Bronchial epithelial cell (primary cell): ENCODE measurements around the gene TLK2. TPM values are rescaled to one million over a fixed set of nuclear protein-coding genes. Genes with fewer than 3 reads are reported as not detected.
A peak's percentile ranks its signal among the peaks of the same experiment; 100 is the strongest.

Source experiments
- DNase-seq: peaks from one replicate; pipeline ENCODE4 v3.0.0-alpha.2; 2010; ENCODE audit warnings: low read depth
- FAIRE-seq: peaks from 2 replicates; lab custom pipeline; 2011; peaks lifted over from hg19 to GRCh38; lab: Jason Lieb, UNC
- H3K27me3 ChIP-seq: 2 replicates; pipeline ENCODE4 v1.5.1; 2011; ENCODE audit warnings: low read length; ENCODE audit not compliant: control insufficient read depth, insufficient read depth
- H3K36me3 ChIP-seq: 2 replicates; pipeline ENCODE4 v1.5.1; 2011; ENCODE audit warnings: low read length; ENCODE audit not compliant: control insufficient read depth, insufficient read depth
- H3K4me3 ChIP-seq: 2 replicates; pipeline ENCODE4 v1.5.1; 2011; ENCODE audit warnings: mild to moderate bottlenecking, low read depth, low read length, control low read depth
- total RNA-seq: library from RNA; depleted of rRNA; stranded (reverse); fragments of >200 nt; gene quantifications from 2 replicates; pipeline ENCODE4 v1.2.1, GENCODE V29; 2014
- TF ChIP-seq, protein P1 (sequence below): IDR thresholded peaks from 2 replicates; pipeline ENCODE4 v1.5.1; 2011; ENCODE audit warnings: mild to moderate bottlenecking, moderate library complexity, low read length, control low read depth, inconsistent platforms; ENCODE audit not compliant: insufficient read depth, severe bottlenecking

The TLK2 gene
- total RNA-seq, 1 donor from 2014 or later = 37.4 TPM

DNA sequence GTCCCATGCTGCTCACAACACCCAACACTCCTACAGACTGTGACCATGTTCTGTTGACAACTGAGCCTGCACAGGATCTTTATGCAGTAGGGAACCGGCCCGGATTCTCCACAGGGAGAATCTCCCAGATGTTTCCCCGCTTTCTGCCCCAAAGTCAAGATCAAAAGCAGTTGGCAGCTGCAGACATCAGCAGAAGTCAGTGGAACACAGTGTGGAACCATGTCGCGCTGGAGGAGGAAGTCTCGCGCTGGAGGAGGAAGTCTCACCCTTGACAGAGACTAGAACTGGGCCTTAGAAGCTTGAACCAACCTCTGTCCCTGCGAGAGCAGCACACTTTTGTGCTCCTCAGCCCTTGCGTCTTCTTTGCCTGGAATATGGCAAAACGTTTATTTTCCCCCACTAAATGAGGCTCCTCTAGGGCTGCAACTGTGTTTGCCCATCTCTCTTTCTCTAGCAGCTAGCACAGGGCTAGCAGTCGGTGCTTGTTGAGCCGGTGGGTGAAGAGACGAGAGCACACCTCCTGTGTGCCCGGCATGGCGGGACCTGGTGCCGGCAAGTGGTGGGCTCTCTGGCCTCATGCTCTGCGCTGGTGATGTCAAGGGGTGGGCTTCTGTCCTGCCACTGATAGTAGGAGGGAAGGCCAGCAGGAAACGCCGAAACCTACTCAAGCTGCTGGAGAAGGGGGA, 146.7 kb downstream of the TLK2 start:
- no peak for FAIRE-seq
- DNase-seq = no peak
- H3K4me3 ChIP-seq = no peak overlapping the region
- H3K27me3 ChIP-seq = no peaks in the 10 kb centered on the region
- H3K36me3 ChIP-seq = no peaks in the 10 kb centered on the region
- TF ChIP-seq, protein P1, sequence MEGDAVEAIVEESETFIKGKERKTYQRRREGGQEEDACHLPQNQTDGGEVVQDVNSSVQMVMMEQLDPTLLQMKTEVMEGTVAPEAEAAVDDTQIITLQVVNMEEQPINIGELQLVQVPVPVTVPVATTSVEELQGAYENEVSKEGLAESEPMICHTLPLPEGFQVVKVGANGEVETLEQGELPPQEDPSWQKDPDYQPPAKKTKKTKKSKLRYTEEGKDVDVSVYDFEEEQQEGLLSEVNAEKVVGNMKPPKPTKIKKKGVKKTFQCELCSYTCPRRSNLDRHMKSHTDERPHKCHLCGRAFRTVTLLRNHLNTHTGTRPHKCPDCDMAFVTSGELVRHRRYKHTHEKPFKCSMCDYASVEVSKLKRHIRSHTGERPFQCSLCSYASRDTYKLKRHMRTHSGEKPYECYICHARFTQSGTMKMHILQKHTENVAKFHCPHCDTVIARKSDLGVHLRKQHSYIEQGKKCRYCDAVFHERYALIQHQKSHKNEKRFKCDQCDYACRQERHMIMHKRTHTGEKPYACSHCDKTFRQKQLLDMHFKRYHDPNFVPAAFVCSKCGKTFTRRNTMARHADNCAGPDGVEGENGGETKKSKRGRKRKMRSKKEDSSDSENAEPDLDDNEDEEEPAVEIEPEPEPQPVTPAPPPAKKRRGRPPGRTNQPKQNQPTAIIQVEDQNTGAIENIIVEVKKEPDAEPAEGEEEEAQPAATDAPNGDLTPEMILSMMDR = no peak

DNA sequence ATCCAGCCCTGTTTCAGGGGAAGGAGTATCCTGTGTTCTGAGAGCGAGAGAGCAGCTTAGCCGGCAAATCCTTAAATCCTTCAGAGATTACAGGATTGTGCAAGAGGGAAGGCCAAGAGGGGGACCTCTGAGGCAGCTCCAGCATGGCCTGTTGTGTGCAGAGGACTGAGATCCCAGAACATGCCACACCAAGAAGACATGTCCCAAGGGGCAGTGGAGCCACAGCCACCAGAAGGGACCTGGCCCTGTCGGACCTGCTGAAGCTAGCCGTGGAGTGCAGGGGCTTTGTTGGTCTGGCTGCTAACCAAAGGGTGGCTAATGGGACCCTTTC, 147.2 kb downstream of the TLK2 start:
- no peak for FAIRE-seq
- Histone ChIP-seq H3K36me3 (no peaks in the 10 kb centered on the region), H3K27me3 (no peaks in the 10 kb centered on the region), H3K4me3 (no peak overlapping the region)
- no peak for DNase-seq
- TF ChIP-seq, protein P1 = no peak

DNA sequence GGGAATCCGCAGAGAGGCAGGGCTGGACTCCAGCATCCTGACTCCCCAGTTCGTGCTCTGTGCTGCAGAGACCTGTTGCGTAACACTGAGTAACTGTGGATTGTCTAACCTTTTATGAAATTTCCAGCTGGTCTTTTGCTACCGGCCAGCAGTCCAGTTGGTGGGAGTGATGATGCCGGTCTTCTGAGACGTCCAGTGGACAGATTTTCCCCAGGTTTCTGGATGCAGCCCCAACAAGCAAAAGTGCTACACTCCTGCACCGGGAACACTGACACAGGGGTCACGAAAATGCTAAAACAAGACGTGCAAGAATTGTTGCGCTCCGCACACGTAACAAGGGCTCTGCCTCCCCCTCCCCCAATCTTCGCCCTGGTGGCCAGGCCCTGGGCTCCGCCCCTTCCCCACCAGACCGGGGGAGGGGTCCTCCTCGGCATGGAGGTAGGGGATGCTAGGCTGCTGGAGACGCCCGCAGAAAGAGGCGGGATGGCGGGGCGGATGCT, 148.1 kb downstream of the TLK2 start:
- FAIRE-seq = no peak
- peak overlapping the region; percentile 64 for H3K4me3 ChIP-seq
- no peaks in the 10 kb centered on the region for H3K36me3 ChIP-seq
- TF ChIP-seq, protein P1 = no peak
- DNase-seq = peak; percentile 55
- H3K27me3 ChIP-seq = no peaks in the 10 kb centered on the region

DNA sequence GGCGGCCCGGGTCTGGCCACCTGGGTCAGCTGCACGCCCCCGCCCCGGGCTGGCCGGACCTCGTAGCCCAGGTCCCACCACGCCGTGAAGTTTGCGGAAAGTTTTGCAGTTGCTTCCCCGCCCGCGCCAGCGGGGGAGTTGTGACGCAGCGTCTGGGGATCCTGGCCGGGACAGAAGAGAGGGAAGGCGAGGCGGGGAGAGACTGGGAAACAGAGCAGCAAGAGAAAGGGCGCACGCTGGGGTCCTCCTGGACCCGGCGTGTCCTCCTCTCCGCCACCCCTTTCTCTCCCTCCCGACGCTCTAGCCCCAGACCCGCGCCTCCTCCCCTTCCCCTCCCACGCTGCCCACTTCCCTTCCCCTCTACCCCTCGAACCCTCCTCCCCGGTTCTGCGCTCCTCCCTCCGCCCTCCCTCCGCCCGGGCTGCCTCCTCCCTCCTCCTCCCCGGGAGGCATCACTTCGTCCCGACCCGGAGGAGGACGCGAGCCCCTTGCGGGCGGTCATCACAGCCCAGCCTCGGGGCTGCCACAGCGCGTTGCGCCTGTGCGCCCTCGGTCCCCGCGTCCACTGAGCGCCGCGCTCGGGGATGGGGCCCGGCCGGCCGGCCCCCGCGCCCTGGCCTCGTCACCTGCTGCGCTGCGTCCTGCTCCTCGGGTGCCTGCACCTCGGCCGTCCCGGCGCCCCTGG, 148.7 kb downstream of the TLK2 start, which contains the start of gene MRC2:
TSS of gene MRC2 (plus strand) at position 452 of the 685 bp plus-strand sequence. CDS start at position 585, 133 bp downstream.
- TF ChIP-seq, protein P1 = no peak
- DNase-seq (peak; percentile 53), FAIRE-seq (no peak)
- H3K36me3 ChIP-seq = no peaks in the 10 kb centered on the region
- H3K4me3 ChIP-seq = peak within 1 kb of the TSS; percentile 64
- H3K27me3 ChIP-seq = no peaks in the 10 kb centered on the region

DNA sequence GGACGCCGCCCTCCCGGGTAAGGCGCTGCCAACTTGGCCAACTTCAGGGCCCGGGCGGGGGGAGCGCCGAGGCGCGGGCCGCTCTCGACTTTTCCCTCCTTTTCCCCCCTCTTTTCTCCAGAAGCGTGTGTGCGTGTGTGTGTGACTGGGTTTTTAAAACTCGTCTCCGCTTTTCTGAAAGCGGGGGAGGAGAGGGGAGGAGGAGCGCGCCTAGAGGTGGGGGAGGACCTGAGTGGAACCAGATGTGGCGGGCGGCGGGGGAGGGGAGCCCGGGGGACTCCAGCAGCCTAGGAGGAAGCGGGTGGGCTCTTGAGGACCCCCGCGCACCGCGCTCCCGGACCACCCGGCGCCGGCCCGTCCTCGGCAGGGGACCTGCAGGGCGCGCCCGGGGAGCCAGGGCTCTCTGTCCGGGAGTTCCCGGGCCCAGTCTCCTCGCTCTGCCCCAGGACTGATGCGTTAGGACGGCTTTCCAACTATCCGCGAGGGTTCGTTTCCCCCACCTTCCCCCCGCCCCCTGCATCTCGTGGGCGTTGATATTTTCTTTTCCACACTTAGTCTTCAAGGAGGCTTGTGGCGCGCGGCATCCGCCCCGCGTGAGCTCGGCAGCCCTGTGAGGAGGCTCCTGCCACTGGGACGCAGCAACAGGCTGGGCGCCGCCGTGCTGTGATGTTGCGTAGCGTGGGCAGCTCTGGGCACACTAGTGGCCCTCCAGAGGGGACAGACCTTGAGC, 149.4 kb downstream of the TLK2 start:
- FAIRE-seq = no peak

More for the DNA sequence above, 149.4 kb downstream of the TLK2 start:
- peak overlapping the region; percentile 64 for H3K4me3 ChIP-seq
- no peaks in the 10 kb centered on the region for H3K27me3 ChIP-seq
- TF ChIP-seq, protein P1 = no peak
- peaks cover 2% of the 10 kb centered on the region for H3K36me3 ChIP-seq
- no peak for DNase-seq
